HL-60 (cell line): ENCODE data around the gene TMEM254.

ENCODE experiments used
- GABPA ChIP-seq: IDR thresholded peaks from 2 replicates; pipeline ENCODE4 v1.6.1; 2012; ENCODE audit warnings: low read depth
- POLR2AphosphoS5 ChIP-seq: IDR thresholded peaks from 2 replicates; pipeline ENCODE4 v1.6.1; 2012; ENCODE audit warnings: low read depth
- SPI1 ChIP-seq: IDR thresholded peaks from 2 replicates; pipeline ENCODE4 v1.6.1; 2012; ENCODE audit warnings: low read depth, mild to moderate bottlenecking, borderline replicate concordance
- TF ChIP-seq, protein P1 (sequence below): IDR thresholded peaks from one replicate; pipeline ENCODE4 v1.5.1; 2011; ENCODE audit warnings: low read length, control low read depth, inconsistent platforms; ENCODE audit not compliant: insufficient read depth
- TF ChIP-seq, protein P2 (sequence below): IDR thresholded peaks from 2 replicates; pipeline ENCODE4 v1.6.1; 2012; ENCODE audit warnings: low read depth; ENCODE audit not compliant: insufficient replicate concordance

DNA sequence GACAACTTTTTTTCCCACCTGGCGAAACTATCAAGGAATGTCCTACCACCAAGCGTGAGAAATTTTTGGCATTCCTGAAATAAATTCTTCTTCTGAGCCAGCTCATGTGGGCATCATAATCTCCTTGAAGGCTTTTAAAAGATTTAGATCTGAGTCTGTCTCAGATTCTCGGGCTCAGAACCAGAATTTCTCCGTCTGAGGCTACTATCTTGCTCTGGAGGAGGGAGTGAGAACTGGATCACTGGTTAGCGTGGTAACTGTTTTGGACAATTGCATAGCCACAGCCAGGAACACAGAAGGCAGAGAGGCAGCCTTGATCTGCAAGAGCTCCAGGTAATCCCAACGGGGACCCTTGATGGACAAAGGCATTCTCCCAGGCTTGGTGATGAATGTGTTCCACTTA is 53.0 kb downstream of the TMEM254 start:
- TF ChIP-seq, protein P1, sequence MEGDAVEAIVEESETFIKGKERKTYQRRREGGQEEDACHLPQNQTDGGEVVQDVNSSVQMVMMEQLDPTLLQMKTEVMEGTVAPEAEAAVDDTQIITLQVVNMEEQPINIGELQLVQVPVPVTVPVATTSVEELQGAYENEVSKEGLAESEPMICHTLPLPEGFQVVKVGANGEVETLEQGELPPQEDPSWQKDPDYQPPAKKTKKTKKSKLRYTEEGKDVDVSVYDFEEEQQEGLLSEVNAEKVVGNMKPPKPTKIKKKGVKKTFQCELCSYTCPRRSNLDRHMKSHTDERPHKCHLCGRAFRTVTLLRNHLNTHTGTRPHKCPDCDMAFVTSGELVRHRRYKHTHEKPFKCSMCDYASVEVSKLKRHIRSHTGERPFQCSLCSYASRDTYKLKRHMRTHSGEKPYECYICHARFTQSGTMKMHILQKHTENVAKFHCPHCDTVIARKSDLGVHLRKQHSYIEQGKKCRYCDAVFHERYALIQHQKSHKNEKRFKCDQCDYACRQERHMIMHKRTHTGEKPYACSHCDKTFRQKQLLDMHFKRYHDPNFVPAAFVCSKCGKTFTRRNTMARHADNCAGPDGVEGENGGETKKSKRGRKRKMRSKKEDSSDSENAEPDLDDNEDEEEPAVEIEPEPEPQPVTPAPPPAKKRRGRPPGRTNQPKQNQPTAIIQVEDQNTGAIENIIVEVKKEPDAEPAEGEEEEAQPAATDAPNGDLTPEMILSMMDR: no peak
- TF ChIP-seq GABPA (no peak), POLR2AphosphoS5 (no peak), SPI1 (no peak)
- TF ChIP-seq, protein P2, sequence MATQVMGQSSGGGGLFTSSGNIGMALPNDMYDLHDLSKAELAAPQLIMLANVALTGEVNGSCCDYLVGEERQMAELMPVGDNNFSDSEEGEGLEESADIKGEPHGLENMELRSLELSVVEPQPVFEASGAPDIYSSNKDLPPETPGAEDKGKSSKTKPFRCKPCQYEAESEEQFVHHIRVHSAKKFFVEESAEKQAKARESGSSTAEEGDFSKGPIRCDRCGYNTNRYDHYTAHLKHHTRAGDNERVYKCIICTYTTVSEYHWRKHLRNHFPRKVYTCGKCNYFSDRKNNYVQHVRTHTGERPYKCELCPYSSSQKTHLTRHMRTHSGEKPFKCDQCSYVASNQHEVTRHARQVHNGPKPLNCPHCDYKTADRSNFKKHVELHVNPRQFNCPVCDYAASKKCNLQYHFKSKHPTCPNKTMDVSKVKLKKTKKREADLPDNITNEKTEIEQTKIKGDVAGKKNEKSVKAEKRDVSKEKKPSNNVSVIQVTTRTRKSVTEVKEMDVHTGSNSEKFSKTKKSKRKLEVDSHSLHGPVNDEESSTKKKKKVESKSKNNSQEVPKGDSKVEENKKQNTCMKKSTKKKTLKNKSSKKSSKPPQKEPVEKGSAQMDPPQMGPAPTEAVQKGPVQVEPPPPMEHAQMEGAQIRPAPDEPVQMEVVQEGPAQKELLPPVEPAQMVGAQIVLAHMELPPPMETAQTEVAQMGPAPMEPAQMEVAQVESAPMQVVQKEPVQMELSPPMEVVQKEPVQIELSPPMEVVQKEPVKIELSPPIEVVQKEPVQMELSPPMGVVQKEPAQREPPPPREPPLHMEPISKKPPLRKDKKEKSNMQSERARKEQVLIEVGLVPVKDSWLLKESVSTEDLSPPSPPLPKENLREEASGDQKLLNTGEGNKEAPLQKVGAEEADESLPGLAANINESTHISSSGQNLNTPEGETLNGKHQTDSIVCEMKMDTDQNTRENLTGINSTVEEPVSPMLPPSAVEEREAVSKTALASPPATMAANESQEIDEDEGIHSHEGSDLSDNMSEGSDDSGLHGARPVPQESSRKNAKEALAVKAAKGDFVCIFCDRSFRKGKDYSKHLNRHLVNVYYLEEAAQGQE: no peak
